Mesothelial cell of epicardium (in vitro differentiated cells): ENCODE results near the gene MAMLD1. TPM values are rescaled to one million over a fixed set of nuclear protein-coding genes. Genes with fewer than 3 reads are reported as not detected.

ENCODE experiments used
- DNase-seq, 2 experiments: peaks; one replicate each; pipeline ENCODE4 v3.0.0; 2021; ENCODE audit warnings: low spot score in 2 of 2; ENCODE audit not compliant: unreplicated experiment in 2 of 2
- H3K27ac Mint-ChIP-seq: 2 replicates; pipeline ENCODE4 v1.8.0; 2021; ENCODE audit warnings: mixed read lengths
- H3K27me3 Mint-ChIP-seq: 2 replicates; pipeline ENCODE4 v1.8.0; 2021; ENCODE audit warnings: low read depth, mixed read lengths
- H3K36me3 Mint-ChIP-seq: 2 replicates; pipeline ENCODE4 v1.8.0; 2021; ENCODE audit warnings: mixed read lengths
- H3K4me1 Mint-ChIP-seq: 2 replicates; pipeline ENCODE4 v1.8.0; 2021; ENCODE audit warnings: mixed read lengths
- H3K4me3 Mint-ChIP-seq: 2 replicates; pipeline ENCODE4 v1.8.0; 2021; ENCODE audit warnings: mild to moderate bottlenecking, moderate library complexity, mixed read lengths
- H3K9me3 Mint-ChIP-seq: 2 replicates; pipeline ENCODE4 v1.8.0; 2021; ENCODE audit warnings: mixed read lengths
- CTCF ChIP-seq: fragments of 200-600 bp; sonication (generic); IDR thresholded peaks from one replicate; pipeline ENCODE4 v1.5.0; 2021; ENCODE audit warnings: antibody characterized with exemption; ENCODE audit not compliant: unreplicated experiment
- total RNA-seq: library from RNA; stranded (reverse); gene quantifications from 3 replicates; pipeline ENCODE4 v1.2.1, GENCODE V29; 2021

Gene MAMLD1
- total RNA-seq, 1 donor from 2014 or later, result 1.4 TPM

DNA sequence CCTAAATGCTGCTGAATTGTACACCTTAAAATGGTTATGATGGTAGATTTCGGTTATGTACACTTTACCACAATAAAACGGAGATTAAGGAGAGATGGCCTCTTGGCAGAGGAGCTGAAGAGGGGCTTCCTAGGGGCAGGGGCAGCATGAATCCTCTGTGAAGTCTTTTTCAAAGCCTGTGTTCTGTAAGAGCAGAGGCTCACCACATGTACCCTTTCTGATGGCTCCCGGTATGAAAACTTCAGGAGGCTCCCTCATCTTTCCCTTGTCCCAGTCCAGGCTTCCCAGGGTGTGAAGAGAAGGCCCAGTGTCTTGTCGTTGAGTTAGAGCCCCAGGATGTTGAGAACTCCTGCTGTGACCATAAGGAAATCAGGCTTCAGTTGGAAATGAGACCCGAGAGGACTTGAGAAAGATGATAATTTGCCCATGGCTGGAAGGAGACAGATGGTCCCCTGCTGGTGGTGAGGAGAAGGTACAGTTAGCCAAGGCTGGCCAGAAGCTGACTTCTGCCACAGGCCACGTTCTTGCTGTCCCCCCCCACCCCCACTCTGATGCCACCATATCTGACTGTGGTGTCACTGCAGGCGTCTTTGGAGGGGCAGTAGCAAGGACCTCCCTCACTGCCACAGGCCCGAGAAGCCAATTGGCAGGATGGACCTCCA is 173.5 kb downstream of the MAMLD1 start:
- no peak for DNase-seq
- Mint-ChIP-seq H3K27ac (no peak overlapping the region), H3K4me1 (no peaks in the 10 kb centered on the region), H3K9me3 (peaks cover 44% of the 10 kb centered on the region), H3K36me3 (no peaks in the 10 kb centered on the region), H3K4me3 (no peak overlapping the region), H3K27me3 (no peaks in the 10 kb centered on the region)
- TF ChIP-seq CTCF, result no peak

GRCh38 chrX:150537851-150538250 is 174.7 kb downstream of the MAMLD1 start:
- DNase-seq, result no peak
- peaks cover 40% of the 10 kb centered on the region for H3K9me3 Mint-ChIP-seq
- no peaks in the 10 kb centered on the region for H3K4me1 Mint-ChIP-seq
- H3K27me3 Mint-ChIP-seq, result no peaks in the 10 kb centered on the region
- TF ChIP-seq CTCF, result no peak
- H3K4me3 Mint-ChIP-seq, result no peak overlapping the region
- no peaks in the 10 kb centered on the region for H3K36me3 Mint-ChIP-seq
- no peak overlapping the region for H3K27ac Mint-ChIP-seq

GRCh38 chrX:150540965-150541364 is 177.8 kb downstream of the MAMLD1 start:
- no peaks in the 10 kb centered on the region for H3K36me3 Mint-ChIP-seq
- H3K4me1 Mint-ChIP-seq, result no peaks in the 10 kb centered on the region
- H3K4me3 Mint-ChIP-seq, result no peak overlapping the region
- TF ChIP-seq CTCF, result no peak
- peaks cover 18% of the 10 kb centered on the region for H3K9me3 Mint-ChIP-seq
- no peak for DNase-seq
- no peaks in the 10 kb centered on the region for H3K27me3 Mint-ChIP-seq
- H3K27ac Mint-ChIP-seq, result no peak overlapping the region

DNA sequence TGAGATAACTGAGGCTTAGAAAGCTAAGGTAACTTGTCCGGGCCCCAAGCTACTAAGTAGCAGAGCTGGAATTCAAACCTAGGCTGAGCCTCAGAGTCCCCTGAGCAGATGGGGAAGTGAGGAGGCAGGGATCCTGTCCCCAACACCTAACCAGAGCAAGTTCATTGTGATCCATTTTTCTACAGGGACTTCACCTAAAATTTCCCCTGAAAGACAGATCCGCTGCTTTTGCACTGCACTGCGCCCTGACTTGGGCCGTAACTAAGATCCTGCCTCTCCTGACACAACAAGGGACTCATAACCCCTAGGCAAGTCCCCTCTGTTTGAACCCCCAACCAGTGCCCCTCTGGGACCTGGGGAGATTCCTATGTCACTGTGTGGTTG is 179.7 kb downstream of the MAMLD1 start:
- no peak for TF ChIP-seq CTCF
- no peaks in the 10 kb centered on the region for H3K27me3 Mint-ChIP-seq
- peaks cover 5% of the 10 kb centered on the region for H3K9me3 Mint-ChIP-seq
- no peak overlapping the region for H3K4me3 Mint-ChIP-seq
- no peak overlapping the region for H3K27ac Mint-ChIP-seq
- peaks cover 5% of the 10 kb centered on the region for H3K4me1 Mint-ChIP-seq
- no peak for DNase-seq
- H3K36me3 Mint-ChIP-seq, result no peaks in the 10 kb centered on the region

DNA sequence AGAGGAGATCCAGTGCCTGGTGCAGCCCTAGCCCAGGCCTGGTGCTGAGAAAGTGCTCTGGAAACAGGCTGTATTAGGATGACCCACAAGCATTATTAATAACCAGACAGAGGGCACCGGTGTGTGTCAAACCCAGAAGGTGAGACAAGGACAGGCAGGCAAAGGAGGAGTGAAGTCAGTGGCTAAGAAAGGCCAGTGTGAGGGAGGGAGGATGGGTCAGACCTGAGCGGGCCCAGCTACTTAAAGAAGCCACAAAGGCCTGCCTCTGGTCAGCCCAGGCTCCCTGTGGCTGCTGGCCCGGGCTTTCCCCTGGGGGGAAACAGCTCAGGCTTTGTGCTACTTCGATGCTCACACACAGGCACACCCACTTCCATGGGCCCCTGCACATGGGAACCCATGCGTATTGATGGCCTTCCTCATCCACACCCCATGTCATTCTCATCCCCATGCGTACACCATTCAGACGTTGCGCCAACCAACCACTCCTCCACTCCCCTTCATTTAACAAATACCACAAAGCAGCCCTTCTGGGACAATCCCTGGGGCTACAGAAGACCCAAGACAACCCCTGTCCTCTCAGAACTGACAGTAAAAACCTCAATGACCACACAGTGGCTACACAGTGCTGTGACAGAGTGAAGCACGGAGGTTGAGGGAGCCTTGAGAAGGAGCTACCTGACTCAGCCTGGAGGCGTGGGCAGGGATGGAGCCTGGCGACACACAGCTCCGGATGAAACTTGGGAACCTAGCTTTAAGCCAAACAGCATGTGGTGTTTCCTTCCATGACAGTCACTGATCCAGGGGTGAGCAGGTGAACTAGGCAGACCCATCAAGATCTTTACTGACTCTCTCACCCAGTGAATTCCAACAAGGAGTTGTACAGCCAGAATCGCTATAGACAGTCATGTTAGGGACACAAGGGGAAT is 180.4 kb downstream of the MAMLD1 start:
- Mint-ChIP-seq H3K4me3 (no peak overlapping the region), H3K9me3 (peaks cover 5% of the 10 kb centered on the region), H3K4me1 (peaks cover 7% of the 10 kb centered on the region), H3K36me3 (no peaks in the 10 kb centered on the region), H3K27ac (no peak overlapping the region), H3K27me3 (no peaks in the 10 kb centered on the region)
- no peak for DNase-seq
- no peak for TF ChIP-seq CTCF
